Stimulated activated naive CD8-positive, alpha-beta T cell treated with anti-CD3 and anti-CD28 coated beads, Interleukin-15, amount 100 ng/mL, for 72 hours (primary cell): Measurements from ENCODE around the gene NFIA.
A peak's percentile ranks its signal among the peaks of the same experiment; 100 is the strongest.

Experiments used
- ATAC-seq: fragments of 150-1000 bp; cut with Tn5 transposase; 2 replicates; pipeline ENCODE4 v1.10.0; 2021; ENCODE audit warnings: mild to moderate bottlenecking, moderate library complexity
- DNase-seq, 2 donors: peaks; one replicate each; pipeline ENCODE4 v3.0.0; 2021 to 2022
- H3K27ac Mint-ChIP-seq, 2 donors: one replicate each; pipeline ENCODE4 v1.8.0; 2022; ENCODE audit warnings: mild to moderate bottlenecking in 2 of 2, mixed read lengths in 2 of 2, moderate library complexity in 2 of 2
- H3K27me3 Mint-ChIP-seq: one replicate; pipeline ENCODE4 v1.8.0; 2022; ENCODE audit warnings: mixed read lengths
- H3K4me1 Mint-ChIP-seq: one replicate; pipeline ENCODE4 v1.8.0; 2022; ENCODE audit warnings: mild to moderate bottlenecking, mixed read lengths
- H3K4me3 Mint-ChIP-seq, 2 donors: one replicate each; pipeline ENCODE4 v1.8.0; 2022; ENCODE audit warnings: mild to moderate bottlenecking in 2 of 2, mixed read lengths in 2 of 2, moderate library complexity in 1 of 2
- H3K9me3 Mint-ChIP-seq, 2 donors: one replicate each; pipeline ENCODE4 v1.8.0; 2022; ENCODE audit warnings: mixed read lengths in 2 of 2

NFIA gene

DNA sequence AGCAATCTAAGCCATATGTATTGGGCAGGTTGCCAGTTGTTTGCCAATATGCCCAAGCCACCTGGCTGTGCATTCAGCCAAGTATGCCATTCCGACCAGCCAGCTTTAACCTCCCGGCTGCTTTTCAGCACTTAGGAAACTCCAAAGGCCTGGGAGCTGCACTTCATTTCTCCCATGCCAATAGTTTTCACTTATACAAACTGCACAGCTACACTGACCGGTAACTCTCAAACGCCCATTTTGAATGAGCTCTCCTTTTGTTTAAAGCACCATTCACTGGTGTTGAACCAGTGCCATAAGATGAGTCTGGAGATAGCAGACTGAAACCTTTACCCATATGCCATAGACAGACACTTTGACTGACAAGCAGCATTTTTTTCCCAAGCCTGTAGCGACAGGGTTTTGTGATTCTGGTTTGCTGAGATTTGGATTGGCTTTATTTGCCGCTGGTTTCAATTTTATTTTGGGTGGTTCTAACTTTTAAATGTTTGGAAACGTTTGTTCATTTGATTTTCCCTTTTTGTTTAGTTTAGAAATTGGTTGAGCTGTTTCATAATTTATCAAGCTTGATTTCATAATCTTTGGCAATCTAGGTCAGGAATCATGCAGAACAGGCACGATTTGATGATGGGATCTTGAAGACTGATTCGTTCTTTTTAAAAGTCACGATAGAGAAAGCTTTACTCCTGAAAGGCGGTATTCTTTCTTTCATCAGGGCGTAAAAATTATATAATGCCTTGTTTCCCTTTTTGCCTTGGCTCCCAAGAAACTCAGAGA lies 144.6 kb downstream of the NFIA start:
- Mint-ChIP-seq H3K4me3 (no peak overlapping the region), H3K4me1 (no peaks in the 10 kb centered on the region), H3K27me3 (no peaks in the 10 kb centered on the region), H3K27ac (no peak overlapping the region), H3K9me3 (no peaks in the 10 kb centered on the region)
- ATAC-seq (no peak), DNase-seq (no peak)

DNA sequence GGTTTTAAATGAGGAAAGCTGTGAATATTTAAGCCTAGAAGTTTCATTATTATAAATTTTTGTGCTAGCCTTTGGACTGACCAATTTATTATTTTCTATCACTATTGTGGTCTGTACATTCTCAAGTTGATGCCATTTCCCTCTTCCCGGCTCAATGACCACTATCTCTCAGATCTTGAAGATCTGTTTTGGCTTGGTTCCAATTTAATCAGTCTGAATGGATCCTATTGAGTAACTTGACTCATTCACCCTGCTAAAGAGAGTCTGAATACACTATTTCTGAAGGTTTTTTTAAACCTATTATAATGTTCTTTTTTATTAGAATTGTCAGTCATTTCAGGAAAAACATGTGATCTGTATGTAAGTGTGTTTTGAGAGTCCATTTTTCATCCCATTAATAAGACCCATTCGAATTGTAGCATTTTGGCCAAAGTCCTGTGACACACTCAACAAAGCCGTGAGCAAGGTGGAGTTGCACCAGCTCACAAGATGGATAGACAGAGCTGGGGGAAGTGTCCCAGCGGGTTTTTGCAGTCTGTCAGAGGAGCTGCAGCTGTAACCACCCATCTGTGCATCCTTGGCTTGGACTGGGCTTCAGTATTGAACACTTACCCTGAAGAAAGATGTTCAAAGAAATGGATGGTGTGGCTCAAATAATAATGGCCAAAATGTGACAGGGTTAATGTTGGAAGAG lies 145.6 kb downstream of the NFIA start:
- Mint-ChIP-seq H3K4me1 (no peaks in the 10 kb centered on the region), H3K4me3 (no peak overlapping the region), H3K27ac (no peak overlapping the region), H3K27me3 (no peaks in the 10 kb centered on the region), H3K9me3 (no peaks in the 10 kb centered on the region)
- ATAC-seq (no peak), DNase-seq (no peak)

DNA sequence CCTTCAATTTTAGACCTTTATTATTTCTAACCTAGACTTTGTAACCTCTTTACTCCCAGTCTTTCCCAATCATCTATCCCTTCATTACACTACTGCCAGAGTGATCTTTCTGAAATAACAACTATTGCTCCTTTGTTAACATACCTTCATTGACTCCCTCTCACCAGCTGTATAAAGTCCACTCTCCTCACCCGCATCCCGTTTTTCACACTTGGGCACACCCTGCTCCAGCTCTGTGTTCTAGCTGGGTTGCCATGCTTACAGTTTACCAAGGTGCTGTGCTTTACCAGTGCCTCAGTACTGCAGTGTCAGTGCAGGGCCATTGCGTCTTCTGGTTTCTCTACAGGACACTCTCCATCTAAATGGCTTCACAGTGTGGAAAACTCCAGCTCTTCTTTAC lies 148.2 kb downstream of the NFIA start:
- no peak for ATAC-seq
- H3K4me1 Mint-ChIP-seq: no peaks in the 10 kb centered on the region
- no peak overlapping the region for H3K4me3 Mint-ChIP-seq

DNA sequence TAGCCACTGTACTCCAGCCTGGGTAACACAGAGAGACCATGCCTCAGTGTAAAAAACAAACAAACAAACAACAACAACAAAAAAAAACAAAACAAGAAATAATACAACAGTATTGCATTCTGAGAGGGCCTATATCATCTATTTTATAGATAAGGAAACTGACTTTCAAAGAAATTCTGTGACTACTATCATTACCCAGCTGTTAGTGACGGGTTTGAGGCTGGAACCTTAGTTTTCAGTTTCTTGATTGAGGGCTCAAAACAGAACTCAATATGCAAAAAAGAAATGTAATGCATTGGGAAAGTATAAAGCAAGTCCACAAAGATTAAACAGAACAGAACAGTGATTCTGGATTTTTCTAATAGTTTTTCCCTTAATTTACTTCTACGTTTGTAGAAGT lies 149.4 kb downstream of the NFIA start:
- no peak for ATAC-seq
- Mint-ChIP-seq H3K9me3 (no peaks in the 10 kb centered on the region), H3K27ac (no peak overlapping the region), H3K27me3 (no peaks in the 10 kb centered on the region), H3K4me3 (no peak overlapping the region), H3K4me1 (no peaks in the 10 kb centered on the region)
- DNase-seq: no peak

More for the DNA sequence above, 148.2 kb downstream of the NFIA start:
- Mint-ChIP-seq H3K27ac (no peak overlapping the region), H3K27me3 (no peaks in the 10 kb centered on the region), H3K9me3 (no peaks in the 10 kb centered on the region)
- DNase-seq: no peak

DNA sequence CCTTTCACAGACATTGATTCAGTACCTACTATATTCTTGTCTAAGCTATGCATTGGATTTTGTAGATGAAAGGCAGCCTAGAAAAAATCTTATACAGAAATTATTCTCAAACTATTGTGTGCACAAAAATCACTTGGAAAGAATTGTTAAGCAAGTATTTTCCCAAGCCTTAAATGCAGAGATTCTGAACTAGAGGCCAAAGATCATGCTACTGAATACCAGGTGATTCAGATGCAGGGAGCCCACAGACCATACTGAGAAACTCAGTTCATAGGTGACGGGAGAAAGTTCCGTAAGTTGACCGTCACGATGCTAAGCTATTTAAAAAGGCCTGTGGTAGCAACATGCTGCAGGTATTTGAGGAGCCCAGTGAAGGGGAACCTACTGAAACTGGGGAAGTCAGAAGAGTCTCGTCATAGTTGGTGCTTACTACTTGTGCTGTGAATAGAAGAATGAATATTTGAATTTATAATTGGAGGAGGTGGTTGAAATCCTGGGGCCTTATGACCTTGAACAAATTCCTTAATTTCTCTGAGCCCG lies 150.8 kb downstream of the NFIA start:
- no peak for DNase-seq
- Mint-ChIP-seq H3K4me1 (no peaks in the 10 kb centered on the region), H3K9me3 (no peaks in the 10 kb centered on the region), H3K4me3 (no peak overlapping the region), H3K27me3 (no peaks in the 10 kb centered on the region), H3K27ac (no peak overlapping the region)
- ATAC-seq: no peak

DNA sequence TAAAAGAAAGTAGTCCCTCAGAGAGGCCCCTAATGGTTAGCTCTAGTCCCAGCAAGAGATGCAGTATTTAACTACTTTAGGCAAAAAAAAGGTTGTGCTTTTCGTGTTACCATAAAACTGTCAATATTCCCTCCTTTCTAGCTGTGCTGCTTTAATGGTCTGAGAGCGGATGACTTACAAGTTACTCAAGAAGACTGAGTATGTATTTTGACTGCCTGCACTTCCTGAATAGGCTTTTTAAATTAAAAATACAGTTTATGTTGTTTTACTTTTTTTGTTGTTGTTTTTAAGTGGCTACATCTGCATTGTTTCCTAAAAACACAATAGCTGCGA lies 152.2 kb downstream of the NFIA start:
- no peak for DNase-seq
- no peak for ATAC-seq
- Mint-ChIP-seq H3K9me3 (no peaks in the 10 kb centered on the region), H3K4me1 (no peaks in the 10 kb centered on the region), H3K4me3 (no peak overlapping the region), H3K27ac (no peak overlapping the region), H3K27me3 (no peaks in the 10 kb centered on the region)

DNA sequence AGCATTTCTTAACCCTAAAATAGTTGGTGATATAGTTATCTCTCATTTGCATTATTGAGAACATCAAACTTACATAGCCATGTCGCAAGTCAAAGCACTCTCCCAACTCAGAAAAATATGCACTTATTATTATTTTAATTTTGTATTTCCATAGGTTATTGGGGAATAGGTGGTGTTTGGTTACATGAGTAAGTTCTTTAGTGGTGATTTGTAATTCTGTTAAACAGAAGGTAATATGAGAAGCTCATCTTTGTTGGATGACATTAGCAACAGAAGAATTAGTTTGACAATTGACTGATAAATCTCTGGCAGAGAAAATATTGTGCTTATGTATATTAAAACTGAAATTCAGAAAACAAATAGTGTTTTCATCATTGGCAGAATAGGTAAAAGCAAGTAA lies 154.8 kb downstream of the NFIA start:
- DNase-seq (no peak), ATAC-seq (no peak)
- H3K9me3 Mint-ChIP-seq: no peaks in the 10 kb centered on the region
- no peaks in the 10 kb centered on the region for H3K27me3 Mint-ChIP-seq
- no peak overlapping the region for H3K27ac Mint-ChIP-seq
- no peaks in the 10 kb centered on the region for H3K4me1 Mint-ChIP-seq
- H3K4me3 Mint-ChIP-seq: no peak overlapping the region

DNA sequence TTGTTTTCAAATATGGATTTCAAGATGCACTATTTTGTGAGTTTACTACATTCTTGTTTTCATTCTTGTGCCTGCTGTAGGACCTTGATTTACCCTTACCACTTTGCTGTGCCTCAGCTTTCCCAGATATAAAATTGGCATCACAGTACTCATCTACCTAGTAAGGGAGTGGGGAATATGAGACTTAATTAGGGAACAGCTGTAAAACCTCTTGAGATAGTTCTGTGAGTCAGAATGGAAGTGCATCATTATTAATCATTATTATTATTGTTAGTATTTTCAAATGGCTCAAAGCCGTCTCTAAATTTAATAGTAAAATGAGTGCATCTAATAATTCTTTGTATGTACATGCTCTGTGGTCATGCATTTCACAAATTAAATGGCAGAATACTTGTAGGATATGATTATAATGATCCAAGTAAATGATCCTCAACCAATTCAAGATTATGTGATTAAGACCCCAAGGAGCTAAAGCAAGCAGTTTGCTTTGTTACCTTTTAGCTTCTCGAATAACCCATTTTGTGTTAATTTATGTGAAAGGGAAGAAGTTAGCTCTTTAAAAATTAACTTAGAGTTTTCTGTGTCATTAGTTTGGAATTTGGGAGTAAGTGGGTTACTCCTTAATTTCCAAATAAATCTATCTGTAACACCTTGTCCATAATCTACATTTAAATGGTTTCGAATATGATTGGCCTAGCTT lies 155.4 kb downstream of the NFIA start:
- Mint-ChIP-seq H3K27me3 (no peaks in the 10 kb centered on the region), H3K4me1 (no peaks in the 10 kb centered on the region), H3K27ac (no peak overlapping the region), H3K9me3 (no peaks in the 10 kb centered on the region), H3K4me3 (no peak overlapping the region)
- no peak for ATAC-seq
- no peak for DNase-seq

DNA sequence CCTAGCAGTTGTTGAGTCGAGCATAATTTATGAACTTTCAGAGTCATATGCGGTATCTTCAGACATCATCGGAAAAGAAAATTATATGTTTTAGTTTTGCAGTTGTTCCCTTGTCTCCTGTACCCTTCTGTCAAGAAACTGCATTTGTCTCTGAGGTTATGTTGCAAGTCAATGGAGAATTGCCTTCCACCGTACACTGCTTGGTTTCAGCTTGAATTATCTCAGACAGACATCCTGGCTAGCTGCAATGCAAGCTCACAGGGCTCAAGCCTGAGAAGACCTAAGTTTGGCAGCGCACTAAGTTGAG lies 156.0 kb downstream of the NFIA start:
- ATAC-seq (no peak), DNase-seq (no peak)
- H3K4me3 Mint-ChIP-seq: no peak overlapping the region
- no peak overlapping the region for H3K27ac Mint-ChIP-seq
- no peaks in the 10 kb centered on the region for H3K4me1 Mint-ChIP-seq
- no peaks in the 10 kb centered on the region for H3K9me3 Mint-ChIP-seq
- H3K27me3 Mint-ChIP-seq: no peaks in the 10 kb centered on the region

DNA sequence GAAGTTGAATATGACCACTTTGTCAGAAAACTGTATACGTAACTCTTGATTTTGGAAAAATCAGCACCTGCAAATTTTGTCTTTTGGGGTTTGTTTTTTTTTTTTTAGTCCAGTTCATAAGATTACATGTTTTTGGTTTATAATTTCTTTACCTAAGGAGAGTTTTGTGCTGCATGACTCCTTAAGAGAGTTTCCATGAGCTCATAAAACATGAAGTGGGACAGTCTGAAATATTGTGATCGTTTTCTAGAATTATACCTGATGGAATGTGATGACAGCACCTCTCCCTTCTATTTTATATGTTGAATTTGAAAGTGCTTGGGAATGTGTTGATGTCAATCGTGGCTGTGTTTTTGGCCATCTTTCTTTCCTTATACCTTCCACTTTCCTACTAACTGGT lies 158.5 kb downstream of the NFIA start:
- no peaks in the 10 kb centered on the region for H3K9me3 Mint-ChIP-seq
- no peak for DNase-seq
- no peak for ATAC-seq
- H3K27me3 Mint-ChIP-seq: no peaks in the 10 kb centered on the region
- peaks cover 6% of the 10 kb centered on the region for H3K4me1 Mint-ChIP-seq
- H3K27ac Mint-ChIP-seq: no peak overlapping the region
- H3K4me3 Mint-ChIP-seq: no peak overlapping the region

DNA sequence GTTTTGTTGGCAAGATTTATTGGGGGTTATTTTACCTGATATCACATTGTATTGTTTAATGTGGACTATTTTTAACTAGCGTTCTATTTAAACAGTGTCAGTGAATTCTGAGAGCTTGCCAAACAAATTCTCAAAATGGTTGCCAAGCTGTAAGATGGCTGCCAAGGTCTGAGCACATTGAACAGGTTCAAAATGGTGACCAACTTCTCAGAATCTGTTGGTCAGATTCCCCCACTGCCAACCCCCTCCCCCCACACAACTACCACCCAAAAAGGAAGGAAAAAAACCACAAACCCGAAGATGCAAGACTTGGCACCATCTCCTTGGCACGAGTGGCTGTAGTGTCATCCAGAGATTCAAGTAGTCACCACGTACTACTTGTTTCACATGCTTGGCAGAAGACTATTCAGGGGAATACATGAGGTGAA lies 159.1 kb downstream of the NFIA start:
- Mint-ChIP-seq H3K27me3 (no peaks in the 10 kb centered on the region), H3K4me3 (no peak overlapping the region), H3K4me1 (peaks cover 6% of the 10 kb centered on the region), H3K9me3 (no peaks in the 10 kb centered on the region), H3K27ac (no peak overlapping the region)
- ATAC-seq (no peak), DNase-seq (no peak)

DNA sequence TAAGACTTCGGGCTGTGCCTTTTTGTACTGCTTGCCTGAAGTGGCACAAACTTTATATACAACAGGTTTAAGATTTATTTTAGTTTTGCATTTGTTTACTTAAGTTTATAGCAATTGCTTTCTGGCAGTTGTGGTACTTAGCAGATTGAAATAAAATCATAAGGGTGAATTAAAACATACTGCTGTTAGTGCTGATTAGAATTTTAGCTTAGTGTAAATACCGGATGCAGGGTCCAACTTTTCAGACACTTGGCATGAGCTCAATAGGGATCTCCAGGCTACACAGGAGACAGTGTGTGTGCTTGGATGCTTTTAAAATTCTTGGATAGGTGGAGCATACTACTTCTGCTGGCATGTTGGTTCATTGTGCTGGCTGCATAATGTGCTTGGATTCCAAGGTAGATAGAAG lies 159.6 kb downstream of the NFIA start:
- Mint-ChIP-seq H3K27ac (no peak overlapping the region), H3K4me1 (peaks cover 6% of the 10 kb centered on the region), H3K9me3 (no peaks in the 10 kb centered on the region), H3K27me3 (no peaks in the 10 kb centered on the region), H3K4me3 (no peak overlapping the region)
- no peak for DNase-seq
- ATAC-seq: no peak

DNA sequence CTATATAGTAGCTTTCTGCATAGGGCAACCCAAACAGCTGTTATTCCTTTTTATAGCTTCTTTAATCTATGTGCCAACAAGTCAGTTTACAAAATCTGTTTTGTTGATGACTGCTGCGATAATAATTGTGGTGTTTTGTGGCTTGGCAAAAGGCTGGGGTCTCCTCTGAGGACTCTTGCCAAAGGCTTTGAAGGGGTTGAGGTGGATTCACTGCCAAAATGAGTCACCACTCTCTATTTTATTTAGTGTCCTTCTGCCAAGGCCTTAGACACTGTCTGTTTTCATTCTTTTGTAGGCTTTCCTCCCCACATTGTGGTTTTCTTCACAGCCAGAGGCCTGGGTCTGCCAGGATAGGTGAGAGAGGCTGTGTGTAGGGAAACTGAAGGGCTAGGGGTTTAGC lies 161.8 kb downstream of the NFIA start:
- H3K4me1 Mint-ChIP-seq: peaks cover 6% of the 10 kb centered on the region
- H3K4me3 Mint-ChIP-seq: no peak overlapping the region
- no peaks in the 10 kb centered on the region for H3K9me3 Mint-ChIP-seq
- ATAC-seq (peak; percentile 61), DNase-seq (peak in 1 of 2 donors; percentile 10)
- no peak overlapping the region for H3K27ac Mint-ChIP-seq
- H3K27me3 Mint-ChIP-seq: no peaks in the 10 kb centered on the region

DNA sequence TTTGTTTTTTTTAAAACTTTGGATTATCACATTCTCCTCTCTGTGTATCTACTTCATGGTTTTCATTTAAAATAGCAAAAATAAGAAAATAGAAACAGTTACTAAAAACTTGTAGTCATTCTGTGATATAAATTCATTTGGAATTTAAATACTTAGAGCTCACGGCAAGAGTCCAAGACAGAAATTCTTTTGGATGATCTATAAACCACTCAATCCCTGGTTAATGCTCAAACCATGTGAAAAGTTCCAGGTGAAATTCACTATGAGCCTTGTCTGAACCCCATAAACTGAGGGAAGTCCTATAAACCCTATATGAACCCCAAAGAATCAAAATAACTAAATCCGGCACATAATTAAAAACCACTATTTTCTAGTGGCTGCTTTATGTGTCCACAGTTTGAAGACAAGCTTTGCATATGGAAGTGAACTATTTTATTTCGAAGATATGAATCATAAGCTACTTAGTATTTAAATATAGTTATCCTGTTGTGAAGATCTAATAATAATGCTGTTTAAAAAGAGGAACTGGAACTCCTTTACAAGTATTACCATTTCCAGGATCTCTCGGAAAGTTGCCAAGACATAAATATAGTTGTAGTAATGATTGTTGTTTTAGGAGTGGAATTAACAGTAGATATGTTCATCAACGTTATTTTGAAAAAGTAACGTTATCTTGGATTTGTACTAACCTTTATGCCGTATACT lies 163.5 kb downstream of the NFIA start:
- Mint-ChIP-seq H3K27ac (no peak overlapping the region), H3K4me1 (peaks cover 6% of the 10 kb centered on the region), H3K4me3 (no peak overlapping the region), H3K27me3 (no peaks in the 10 kb centered on the region), H3K9me3 (no peaks in the 10 kb centered on the region)
- ATAC-seq (no peak), DNase-seq (no peak)

DNA sequence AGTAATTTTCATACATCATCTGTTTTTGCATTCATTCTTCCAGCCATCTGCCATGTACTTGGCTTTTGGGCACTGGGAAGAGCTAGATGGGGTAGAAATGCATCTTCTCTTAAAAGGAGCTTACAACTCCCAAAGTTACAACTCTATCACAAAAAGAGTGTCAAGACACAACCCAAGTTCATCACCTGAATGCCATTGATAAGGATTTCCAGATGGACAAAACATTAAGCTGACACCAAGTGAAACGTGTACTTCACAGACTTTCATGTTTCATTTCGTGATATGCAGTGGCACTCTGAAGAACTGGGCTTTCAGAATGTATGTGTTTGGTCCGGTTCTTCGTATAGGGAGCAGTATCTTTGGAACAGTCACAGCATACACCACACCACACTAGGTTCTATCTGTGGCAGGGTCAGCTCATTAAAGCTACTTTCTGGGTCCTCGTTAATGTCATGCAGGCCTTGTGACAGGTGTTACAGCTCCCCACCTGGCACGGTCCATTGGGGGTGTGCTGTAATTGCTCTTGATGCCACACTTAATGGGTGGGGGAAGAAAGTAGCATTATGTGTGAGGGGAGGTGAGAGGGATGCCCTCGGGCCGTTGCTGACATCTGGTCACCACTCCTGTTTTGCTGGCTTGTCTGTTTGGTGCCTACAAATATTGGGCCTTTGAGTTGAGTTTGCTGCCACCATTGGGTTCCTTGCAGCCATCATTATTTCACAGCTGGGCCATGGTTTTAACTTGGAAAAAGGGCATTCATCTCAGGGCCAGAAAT lies 164.9 kb downstream of the NFIA start:
- H3K27me3 Mint-ChIP-seq: no peaks in the 10 kb centered on the region
- DNase-seq (no peak), ATAC-seq (no peak)
- no peak overlapping the region for H3K4me3 Mint-ChIP-seq
- peaks cover 6% of the 10 kb centered on the region for H3K4me1 Mint-ChIP-seq
- H3K27ac Mint-ChIP-seq: no peak overlapping the region
- no peaks in the 10 kb centered on the region for H3K9me3 Mint-ChIP-seq
